ENCODE measurements around the gene LRMDA.

Gene LRMDA

GRCh38 chr10:75403939-75404814, 27.2 kb upstream of the LRMDA start:
- TF ChIP-seq CTCF (IDR thresholded peaks at IDR 0.05; ENCODE audit: low read depth, low read length), result no peak
- no peak for DNase-seq (ENCODE audit: extremely low read depth, low read depth)

GRCh38 chr10:75404815-75405597, 26.4 kb upstream of the LRMDA start:
- no peak for DNase-seq (ENCODE audit: extremely low read depth, low read depth)
- TF ChIP-seq CTCF (IDR thresholded peaks at IDR 0.05; ENCODE audit: low read depth, low read length), result no peak; the same call in 1 of the 2 replicates

GRCh38 chr10:75405598-75406461, 25.6 kb upstream of the LRMDA start:
- DNase-seq (ENCODE audit: extremely low read depth, low read depth), result no peak
- no peak for TF ChIP-seq CTCF (IDR thresholded peaks at IDR 0.05; ENCODE audit: low read depth, low read length)

GRCh38 chr10:75406462-75407223, 24.8 kb upstream of the LRMDA start:
- DNase-seq (ENCODE audit: extremely low read depth, low read depth), result no peak
- no peak for TF ChIP-seq CTCF (IDR thresholded peaks at IDR 0.05; ENCODE audit: low read depth, low read length)

- DNase-seq (ENCODE audit: extremely low read depth, low read depth), result no peak
- no peak for TF ChIP-seq CTCF (IDR thresholded peaks at IDR 0.05; ENCODE audit: low read depth, low read length)
Observed at GRCh38 chr10:75407224-75407712, 24.2 kb upstream of the LRMDA start.

GRCh38 chr10:75407713-75408508, 23.5 kb upstream of the LRMDA start:
- no peak for DNase-seq (ENCODE audit: extremely low read depth, low read depth)
- no peak; the same call in 1 of the 2 replicates for TF ChIP-seq CTCF (IDR thresholded peaks at IDR 0.05; ENCODE audit: low read depth, low read length)

Data from AG09319 (cell line).